ENCODE results near the gene ANKRD13B. TPM values are rescaled to one million over a fixed set of nuclear protein-coding genes. Genes with fewer than 3 reads are reported as not detected.
A peak's percentile ranks its signal among the peaks of the same experiment; 100 is the strongest.
"Not testable (repeated sequence)": the region's sequence is repeated elsewhere in the genome, so short reads cannot be mapped to it uniquely, and the experiment has no call there.

The ANKRD13B gene
- 10 to 100 TPM; 12.3 to 12.8 TPM for total RNA-seq

GRCh38 chr17:29592850-29593551, at the start of gene ANKRD13B:
ANKRD13B (plus strand) TSS chr17:29593132; CDS start chr17:29593622, 490 bp downstream.
- Mint-ChIP-seq H3K27ac (peak within 1 kb of the TSS; percentile 62), H3K4me1 (peaks cover 40% of the 10 kb centered on the region), H3K9me3 (no peaks in the 10 kb centered on the region), H3K4me3 (peak within 1 kb of the TSS; percentile 68), H3K36me3 (ENCODE audit: low read depth) (peaks cover 2% of the 10 kb centered on the region), H3K27me3 (no peaks in the 10 kb centered on the region)
- ChIA-PET CTCF (interaction anchor here (0.7 to 5.0 kb wide), 13 partner anchors 8 to 338 kb away, joined by 3 to 116 read pairs (median 8); partner anchors contain the start of genes ABHD15, SSH2 and TP53I13), POLR2A (interaction anchor here (1.8 kb wide), 1 partner anchor 24 kb away, joined by 5 read pairs; no protein-coding TSS in a partner anchor)
- peak; percentile 51 for DNase-seq

GRCh38 chr17:29544066-29544465, 48.9 kb upstream of the ANKRD13B start:
- ChIA-PET POLR2A (no interaction called here), CTCF (interaction anchor here (0.6 to 1.3 kb wide), 2 partner anchors 73 to 698 kb away, joined by 3 read pairs; no protein-coding TSS in a partner anchor)
- Mint-ChIP-seq H3K4me1 (peaks cover 4% of the 10 kb centered on the region), H3K4me3 (no peak overlapping the region), H3K36me3 (ENCODE audit: low read depth) (peaks cover 29% of the 10 kb centered on the region), H3K27ac (no peak overlapping the region), H3K9me3 (no peaks in the 10 kb centered on the region), H3K27me3 (no peaks in the 10 kb centered on the region)
- no peak for DNase-seq

- ChIA-PET CTCF (interaction anchor here (1.1 kb wide), 1 partner anchor 176 kb away, joined by 3 read pairs; no protein-coding TSS in a partner anchor), POLR2A (no interaction called here)
- H3K27me3 Mint-ChIP-seq, result no peaks in the 10 kb centered on the region
- no peak overlapping the region for H3K27ac Mint-ChIP-seq
- H3K9me3 Mint-ChIP-seq, result no peaks in the 10 kb centered on the region
- no peak overlapping the region for H3K4me3 Mint-ChIP-seq
- H3K36me3 Mint-ChIP-seq (ENCODE audit: low read depth), result peaks cover 25% of the 10 kb centered on the region
- DNase-seq, result no peak
- H3K4me1 Mint-ChIP-seq, result peaks cover 7% of the 10 kb centered on the region
Observed at GRCh38 chr17:29546085-29546484, 46.8 kb upstream of the ANKRD13B start.

GRCh38 chr17:29546830-29547229, 46.1 kb upstream of the ANKRD13B start:
- CTCF ChIA-PET, result interaction anchor here (0.5 kb wide), 1 partner anchor 336 kb away, joined by 3 read pairs; no protein-coding TSS in a partner anchor
- Mint-ChIP-seq H3K27me3 (no peaks in the 10 kb centered on the region), H3K4me1 (peaks cover 7% of the 10 kb centered on the region), H3K9me3 (no peaks in the 10 kb centered on the region), H3K36me3 (ENCODE audit: low read depth) (peaks cover 25% of the 10 kb centered on the region), H3K4me3 (no peak overlapping the region), H3K27ac (no peak overlapping the region)
- POLR2A ChIA-PET, result no interaction called here
- DNase-seq, result no peak

GRCh38 chr17:29549177-29549923, 43.6 kb upstream of the ANKRD13B start:
- no peaks in the 10 kb centered on the region for H3K9me3 Mint-ChIP-seq
- no peak overlapping the region for H3K27ac Mint-ChIP-seq
- ChIA-PET CTCF (interaction anchor here (0.5 to 1.1 kb wide), 2 partner anchors 18 to 44 kb away, joined by 3 read pairs; partner anchors contain the start of gene ABHD15), POLR2A (no interaction called here)
- H3K27me3 Mint-ChIP-seq, result no peaks in the 10 kb centered on the region
- H3K36me3 Mint-ChIP-seq (ENCODE audit: low read depth), result peaks cover 9% of the 10 kb centered on the region
- no peak for DNase-seq
- H3K4me3 Mint-ChIP-seq, result no peak overlapping the region
- peaks cover 7% of the 10 kb centered on the region for H3K4me1 Mint-ChIP-seq

- POLR2A ChIA-PET, result no interaction called here
- Mint-ChIP-seq H3K4me1 (peaks cover 22% of the 10 kb centered on the region), H3K27ac (no peak overlapping the region), H3K36me3 (ENCODE audit: low read depth) (peaks cover 5% of the 10 kb centered on the region), H3K9me3 (no peaks in the 10 kb centered on the region), H3K27me3 (no peaks in the 10 kb centered on the region), H3K4me3 (no peak overlapping the region)
- no peak for DNase-seq
- CTCF ChIA-PET, result interaction anchor here (1.2 to 1.6 kb wide), 3 partner anchors 10 to 20 kb away, joined by 4 to 10 read pairs (median 4); partner anchors contain the start of genes ABHD15 and TP53I13
Observed at GRCh38 chr17:29555840-29556239, 37.1 kb upstream of the ANKRD13B start.

DNA sequence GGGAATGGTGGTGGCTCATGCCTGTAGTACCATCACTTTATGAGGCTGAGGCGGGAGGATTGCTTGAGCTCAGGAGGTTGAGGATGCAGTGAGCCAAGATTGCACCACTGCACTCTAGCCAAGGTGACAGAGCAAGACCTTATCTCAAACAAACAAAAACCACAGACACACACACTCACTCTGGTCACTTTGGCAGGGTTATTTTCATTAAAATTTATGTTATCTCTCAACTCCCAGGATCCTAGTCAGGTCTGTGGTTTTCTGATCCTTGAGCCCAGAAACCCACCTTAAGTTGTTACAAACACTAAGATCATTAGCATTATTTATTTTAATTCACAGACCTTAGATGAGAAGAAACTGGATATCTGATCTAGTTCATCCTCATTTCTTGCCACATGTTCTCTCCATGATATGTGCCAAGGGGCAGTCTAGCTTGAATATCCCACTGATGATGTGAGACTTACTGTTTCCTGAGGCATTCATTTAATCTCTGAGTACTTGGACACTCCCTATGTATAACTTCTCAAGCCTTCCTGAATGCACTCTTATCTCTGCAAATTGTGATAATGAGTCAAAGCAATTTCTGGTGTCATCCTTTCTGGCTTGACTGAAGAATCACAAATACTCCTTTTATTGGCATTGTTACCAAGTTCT, 35.7 kb upstream of the ANKRD13B start:
- no peak overlapping the region for H3K27ac Mint-ChIP-seq
- POLR2A ChIA-PET, result interaction anchor here (0.7 kb wide), 1 partner anchor 10 kb away, joined by 3 read pairs; the partner anchor contains the start of gene ABHD15
- no peaks in the 10 kb centered on the region for H3K9me3 Mint-ChIP-seq

DNA sequence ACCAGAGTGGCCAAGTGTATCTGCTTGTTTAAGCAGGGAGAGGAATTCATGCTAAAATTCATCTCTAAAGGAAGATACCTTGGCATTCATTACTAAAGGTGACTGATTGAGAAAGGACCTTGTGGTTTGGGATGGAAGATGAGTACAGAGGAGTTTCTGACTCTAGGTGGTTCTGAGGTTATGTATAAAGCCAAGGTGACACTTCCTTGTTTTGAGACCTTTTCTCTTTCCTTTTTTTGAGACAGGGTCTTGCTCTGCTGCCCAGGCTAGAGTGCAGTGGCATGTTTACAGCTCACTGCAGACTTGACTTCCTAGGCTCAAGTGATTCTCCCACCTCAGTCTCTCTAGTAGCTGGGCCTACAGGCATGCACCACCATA, 35.2 kb upstream of the ANKRD13B start:
- Mint-ChIP-seq H3K36me3 (ENCODE audit: low read depth) (peaks cover 19% of the 10 kb centered on the region), H3K4me3 (no peak overlapping the region), H3K4me1 (peaks cover 28% of the 10 kb centered on the region), H3K27me3 (no peaks in the 10 kb centered on the region), H3K27ac (peak overlapping the region; percentile 46), H3K9me3 (no peaks in the 10 kb centered on the region)
- DNase-seq, result no peak
- ChIA-PET CTCF (interaction anchor here (0.6 kb wide), 1 partner anchor 423 kb away, joined by 3 read pairs; no protein-coding TSS in a partner anchor), POLR2A (interaction anchor here (0.7 kb wide), 1 partner anchor 9 kb away, joined by 3 read pairs; the partner anchor contains the start of gene ABHD15)

More for the DNA sequence above, 35.7 kb upstream of the ANKRD13B start:
- CTCF ChIA-PET, result interaction anchor here (0.6 to 1.6 kb wide), 5 partner anchors 9 to 423 kb away, joined by 3 to 10 read pairs (median 3); partner anchors contain the start of gene ABHD15
- H3K27me3 Mint-ChIP-seq, result no peaks in the 10 kb centered on the region
- peaks cover 15% of the 10 kb centered on the region for H3K36me3 Mint-ChIP-seq (ENCODE audit: low read depth)
- DNase-seq, result no peak
- H3K4me3 Mint-ChIP-seq, result no peak overlapping the region
- H3K4me1 Mint-ChIP-seq, result peaks cover 25% of the 10 kb centered on the region

GRCh38 chr17:29558139-29558538, 34.8 kb upstream of the ANKRD13B start:
- not testable (repeated sequence) for H3K27me3 Mint-ChIP-seq, H3K4me3 Mint-ChIP-seq, H3K27ac Mint-ChIP-seq, DNase-seq, H3K9me3 Mint-ChIP-seq
- Mint-ChIP-seq H3K36me3 (ENCODE audit: low read depth) (peaks cover 21% of the 10 kb centered on the region), H3K4me1 (peaks cover 31% of the 10 kb centered on the region)
- POLR2A ChIA-PET, result interaction anchor here (0.7 kb wide), 1 partner anchor 9 kb away, joined by 3 read pairs; the partner anchor contains the start of gene ABHD15
- CTCF ChIA-PET, result interaction anchor here (0.7 kb wide), 1 partner anchor 366 kb away, joined by 6 read pairs; no protein-coding TSS in a partner anchor

DNA sequence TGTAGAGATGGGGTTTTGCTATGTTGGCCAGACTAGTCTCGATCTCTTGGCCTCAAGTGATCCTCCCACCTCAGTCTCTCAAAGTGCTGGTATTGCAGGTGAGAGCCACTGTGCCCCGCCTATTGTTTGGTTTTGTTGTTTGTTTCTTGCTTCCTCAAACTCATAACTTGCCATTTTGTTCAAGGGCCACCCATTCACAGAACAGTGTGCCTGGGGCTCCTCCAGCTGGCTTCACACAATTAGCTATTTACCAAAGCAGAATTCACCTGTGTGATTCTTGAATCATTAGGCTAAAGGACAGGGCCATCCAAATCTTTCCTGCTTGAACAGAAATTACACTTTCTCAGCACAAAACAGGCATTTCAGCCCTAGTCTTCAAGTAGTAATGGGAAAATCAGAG, 33.3 kb upstream of the ANKRD13B start:
- Mint-ChIP-seq H3K4me3 (no peak overlapping the region), H3K27me3 (no peaks in the 10 kb centered on the region), H3K4me1 (peaks cover 40% of the 10 kb centered on the region), H3K9me3 (no peaks in the 10 kb centered on the region), H3K36me3 (ENCODE audit: low read depth) (peaks cover 26% of the 10 kb centered on the region), H3K27ac (no peak overlapping the region)
- no peak for DNase-seq
- POLR2A ChIA-PET, result no interaction called here
- CTCF ChIA-PET, result interaction anchor here (1.0 kb wide), 1 partner anchor 185 kb away, joined by 3 read pairs; no protein-coding TSS in a partner anchor

DNA sequence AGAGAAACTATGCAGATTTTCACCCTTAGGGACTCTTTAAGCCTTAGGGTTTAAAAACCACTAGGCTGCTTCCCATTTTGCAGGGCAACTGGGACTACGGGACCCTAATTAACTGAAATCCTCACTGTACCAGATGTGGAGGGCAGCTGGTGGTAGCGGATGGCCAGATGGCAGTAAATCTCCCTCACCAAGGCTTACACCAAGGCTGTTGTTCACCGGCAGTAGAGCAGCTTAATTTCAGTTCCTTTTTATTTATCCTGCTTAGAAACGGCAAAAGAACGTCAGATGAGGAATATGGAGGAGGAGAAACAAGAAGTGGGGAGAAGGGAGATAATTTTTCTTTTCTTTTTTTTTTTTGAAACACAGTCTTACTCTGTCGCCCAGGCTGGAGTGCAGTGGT, 32.6 kb upstream of the ANKRD13B start:
- H3K4me1 Mint-ChIP-seq, result peaks cover 43% of the 10 kb centered on the region
- H3K27me3 Mint-ChIP-seq, result no peaks in the 10 kb centered on the region
- no peak overlapping the region for H3K27ac Mint-ChIP-seq
- ChIA-PET POLR2A (no interaction called here), CTCF (interaction anchor here (0.6 to 1.4 kb wide), 3 partner anchors 57 to 915 kb away, joined by 3 to 4 read pairs (median 4); partner anchors contain the start of gene BLTP2)
- H3K36me3 Mint-ChIP-seq (ENCODE audit: low read depth), result peaks cover 28% of the 10 kb centered on the region
- DNase-seq, result no peak
- H3K4me3 Mint-ChIP-seq, result no peak overlapping the region
- no peaks in the 10 kb centered on the region for H3K9me3 Mint-ChIP-seq

All from activated CD4-positive, alpha-beta T cell treated with anti-CD3 and anti-CD28 coated beads, Interleukin-2, amount 10 ng/mL, durations not matched to agents 7 days and 5 days (primary cell).